ES-I3 (cell line): ENCODE data around the gene ACCS.

Source experiments
- H3K36me3 ChIP-seq: 2 replicates; pipeline ENCODE4 v1.6.1; 2013; ENCODE audit warnings: mild to moderate bottlenecking, low read length, control low read depth, moderate library complexity; ENCODE audit not compliant: insufficient read depth
- H3K4me1 ChIP-seq: 2 replicates; pipeline ENCODE4 v1.6.1; 2013; ENCODE audit warnings: mild to moderate bottlenecking, control low read depth, low read length; ENCODE audit not compliant: insufficient read depth
- H3K9ac ChIP-seq: 2 replicates; pipeline ENCODE4 v1.6.1; 2013; ENCODE audit warnings: low read depth, mild to moderate bottlenecking, low read length, moderate library complexity
- H3K9me3 ChIP-seq: 2 replicates; pipeline ENCODE4 v1.6.1; 2013; ENCODE audit warnings: mild to moderate bottlenecking, low read length, moderate library complexity; ENCODE audit not compliant: control insufficient read depth, insufficient read depth

Gene ACCS

GRCh38 chr11:44116234-44116830, 50.3 kb downstream of the ACCS start:
- Histone ChIP-seq H3K4me1 (no peaks in the 10 kb centered on the region), H3K36me3 (peaks cover 5% of the 10 kb centered on the region; the same call in 1 of the 2 replicates), H3K9me3 (no peaks in the 10 kb centered on the region), H3K9ac (no peak overlapping the region)

GRCh38 chr11:44120169-44120568, 54.1 kb downstream of the ACCS start:
- peaks cover 5% of the 10 kb centered on the region; the same call in 1 of the 2 replicates for H3K36me3 ChIP-seq
- no peak overlapping the region for H3K9ac ChIP-seq
- H3K4me1 ChIP-seq: no peaks in the 10 kb centered on the region
- H3K9me3 ChIP-seq: no peaks in the 10 kb centered on the region

DNA sequence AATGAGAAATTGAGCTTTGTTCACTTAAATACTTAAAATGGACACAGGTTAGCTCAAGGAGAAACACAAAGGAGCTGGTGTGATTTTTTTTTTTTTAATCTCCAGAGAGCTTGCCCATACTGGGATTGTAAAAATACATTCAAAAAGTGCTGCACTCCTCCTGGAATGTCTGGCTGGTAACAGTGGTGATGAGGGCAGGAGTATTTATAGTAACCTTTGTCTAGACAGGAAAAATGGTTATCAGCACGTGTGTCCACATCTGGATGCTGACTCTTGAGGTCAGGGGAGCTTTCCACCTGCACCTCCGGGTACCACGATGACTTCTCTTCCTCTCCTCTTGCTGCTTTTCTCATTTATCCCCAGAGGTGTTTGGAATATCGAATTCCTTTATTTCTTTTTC, 59.5 kb downstream of the ACCS start:
- Histone ChIP-seq H3K4me1 (no peaks in the 10 kb centered on the region), H3K9me3 (no peaks in the 10 kb centered on the region), H3K36me3 (peaks cover 23% of the 10 kb centered on the region; the same call in 1 of the 2 replicates), H3K9ac (no peak overlapping the region)

GRCh38 chr11:44126304-44126703, 60.2 kb downstream of the ACCS start:
- no peaks in the 10 kb centered on the region for H3K9me3 ChIP-seq
- H3K4me1 ChIP-seq: no peaks in the 10 kb centered on the region
- H3K9ac ChIP-seq: no peak overlapping the region
- peaks cover 23% of the 10 kb centered on the region; the same call in 1 of the 2 replicates for H3K36me3 ChIP-seq

- Histone ChIP-seq H3K9ac (no peak overlapping the region), H3K9me3 (no peaks in the 10 kb centered on the region), H3K4me1 (no peaks in the 10 kb centered on the region), H3K36me3 (peaks cover 23% of the 10 kb centered on the region; the same call in 1 of the 2 replicates)
Measured at GRCh38 chr11:44127130-44127529, 61.1 kb downstream of the ACCS start.

GRCh38 chr11:44128729-44129128, 62.7 kb downstream of the ACCS start:
- H3K9me3 ChIP-seq: no peaks in the 10 kb centered on the region
- H3K4me1 ChIP-seq: no peaks in the 10 kb centered on the region
- peaks cover 23% of the 10 kb centered on the region; the same call in 1 of the 2 replicates for H3K36me3 ChIP-seq
- no peak overlapping the region for H3K9ac ChIP-seq

DNA sequence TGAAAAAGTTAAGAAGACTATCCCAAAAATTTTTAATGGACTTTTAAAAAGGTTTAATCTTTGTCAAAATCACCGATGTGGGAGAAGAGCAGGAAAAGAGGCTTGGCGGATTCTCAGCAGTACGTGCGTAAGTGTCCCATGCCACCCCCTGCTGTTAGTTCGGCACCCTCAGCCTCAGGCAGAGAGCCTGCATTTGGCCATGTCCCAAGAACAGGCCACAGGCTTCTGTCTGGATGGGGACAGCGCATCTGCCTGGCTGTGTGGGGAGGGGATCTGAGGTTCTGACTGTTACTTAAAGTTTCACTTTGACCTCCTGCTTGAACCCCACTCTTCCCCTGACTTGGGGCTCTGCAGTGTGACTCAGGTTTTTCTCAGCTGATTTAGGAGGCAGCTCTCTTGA, 64.7 kb downstream of the ACCS start:
- Histone ChIP-seq H3K36me3 (peaks cover 18% of the 10 kb centered on the region; the same call in 1 of the 2 replicates), H3K9me3 (no peaks in the 10 kb centered on the region), H3K4me1 (no peaks in the 10 kb centered on the region), H3K9ac (no peak overlapping the region)

GRCh38 chr11:44133335-44133946, 67.4 kb downstream of the ACCS start:
- peaks cover 7% of the 10 kb centered on the region; the same call in 1 of the 2 replicates for H3K36me3 ChIP-seq
- no peaks in the 10 kb centered on the region for H3K4me1 ChIP-seq
- H3K9me3 ChIP-seq: no peaks in the 10 kb centered on the region
- no peak overlapping the region for H3K9ac ChIP-seq
